Measurements from ENCODE around the gene FGF14.

The FGF14 gene

DNA sequence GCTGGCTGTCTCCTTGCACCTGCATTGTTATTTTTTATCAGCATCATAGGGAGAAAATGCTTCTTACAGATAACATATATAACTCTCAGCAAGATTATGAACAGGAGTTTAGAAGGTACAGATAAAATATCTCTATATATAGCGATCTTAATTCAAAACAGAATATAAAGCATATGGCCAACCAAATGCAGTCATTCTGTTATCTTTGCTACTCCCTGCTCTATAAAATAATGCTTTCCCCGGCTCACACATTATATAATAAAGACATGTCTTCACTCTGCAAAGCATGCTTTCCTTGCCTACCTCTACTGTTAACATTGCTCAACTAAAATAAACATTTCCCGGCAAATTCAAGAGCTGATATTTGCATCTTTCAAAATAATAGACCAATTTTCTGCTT is 161.7 kb downstream of the FGF14 start:
- no peak for DNase-seq

DNA sequence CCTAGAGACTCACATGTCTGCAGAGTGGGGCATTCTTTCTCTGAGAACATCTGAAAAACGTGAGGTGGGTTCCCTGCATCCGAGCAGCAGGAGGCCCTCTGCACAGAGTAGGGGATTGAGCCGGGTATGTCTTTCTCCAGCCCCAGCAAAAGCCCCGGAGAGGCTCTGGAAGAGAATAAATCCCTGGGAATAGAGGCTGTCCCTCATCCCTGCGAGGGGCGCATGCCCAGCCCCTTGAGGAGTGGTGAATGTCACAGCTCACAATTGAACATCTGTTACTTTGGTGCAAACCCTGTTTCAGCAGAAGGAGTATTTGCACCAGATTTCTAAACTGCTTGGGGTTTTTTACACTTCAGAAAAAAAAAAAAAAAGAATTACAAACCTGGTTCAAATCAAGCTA is 164.6 kb downstream of the FGF14 start:
- DNase-seq = no peak

- no peak for DNase-seq
Measured at GRCh38 chr13:102236830-102237229, 165.0 kb downstream of the FGF14 start.

DNA sequence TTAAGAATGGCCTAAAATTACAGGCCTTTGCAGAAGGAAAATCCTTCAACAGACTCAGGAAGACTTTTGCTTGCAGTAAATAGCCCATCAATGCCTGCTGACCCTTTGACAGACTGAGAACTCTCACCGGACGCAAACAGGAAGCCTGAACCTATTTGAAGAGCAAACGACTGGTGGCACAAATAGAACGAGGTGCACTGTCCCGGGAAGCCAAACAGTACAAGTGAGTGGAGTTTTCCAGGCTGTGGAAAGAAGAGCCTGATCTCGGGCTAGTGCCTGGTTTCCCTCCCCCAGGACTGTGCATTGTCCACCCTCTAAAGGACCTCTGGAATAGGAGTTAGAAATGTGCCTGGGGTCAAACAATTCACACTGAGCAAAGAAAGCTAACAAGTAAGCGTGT is 165.5 kb downstream of the FGF14 start:
- no peak for DNase-seq

DNA sequence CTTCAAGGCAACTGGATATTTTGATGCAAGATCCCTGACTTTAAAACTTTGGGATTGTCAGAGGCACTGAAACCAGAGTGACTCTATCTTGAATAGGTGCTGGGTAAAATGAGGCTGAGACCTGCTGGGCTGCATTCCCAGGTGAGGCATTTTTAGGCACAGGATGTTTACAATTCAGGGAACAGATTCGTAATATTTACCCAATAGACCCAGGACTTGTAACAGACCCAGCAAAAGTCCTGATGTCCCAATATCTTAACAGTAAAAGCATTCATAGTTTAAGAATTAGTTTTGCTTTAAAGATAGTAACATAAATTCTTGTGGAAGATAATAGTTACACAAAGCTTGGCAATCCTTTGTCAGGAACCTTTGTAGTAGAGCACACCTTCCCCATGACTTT is 166.2 kb downstream of the FGF14 start:
- DNase-seq = no peak

GRCh38 chr13:102234618-102235017 is 167.2 kb downstream of the FGF14 start:
- DNase-seq = no peak

DNA sequence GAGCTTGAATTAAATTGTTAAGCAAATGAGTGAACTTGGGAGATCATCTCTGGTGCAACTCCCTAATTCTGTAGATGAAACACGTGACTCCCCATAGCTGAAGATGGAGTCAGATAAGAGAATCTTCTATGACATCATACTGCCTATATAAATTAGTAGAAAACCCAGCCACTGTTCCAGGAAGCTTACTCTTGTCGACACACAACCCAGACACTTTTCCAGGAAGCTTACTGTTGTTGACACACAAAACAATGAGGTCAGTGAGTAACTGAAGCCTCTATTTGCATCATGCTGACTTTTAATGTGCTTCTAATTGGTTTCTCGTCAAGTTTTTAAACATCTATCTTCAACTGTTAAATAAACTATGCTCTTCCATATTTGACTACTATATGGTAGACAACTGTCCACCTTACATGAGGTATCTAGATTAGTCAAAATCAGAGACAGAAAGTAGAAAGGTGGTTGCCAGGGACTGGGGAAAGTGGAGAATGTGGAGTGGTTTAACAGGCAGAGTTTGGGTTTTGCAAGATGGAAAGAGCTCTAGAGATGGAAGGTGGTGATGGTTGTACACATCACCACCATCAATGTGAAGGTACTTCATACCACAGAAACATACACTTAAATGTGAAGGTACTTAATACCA is 168.2 kb downstream of the FGF14 start:
- no peak for DNase-seq

GRCh38 chr13:102231479-102231878 is 170.4 kb downstream of the FGF14 start:
- DNase-seq = no peak

GRCh38 chr13:102227741-102228140 is 174.1 kb downstream of the FGF14 start:
- DNase-seq = no peak

GRCh38 chr13:102226591-102226990 is 175.3 kb downstream of the FGF14 start:
- DNase-seq = no peak

GRCh38 chr13:102225892-102226291 is 176.0 kb downstream of the FGF14 start:
- DNase-seq = no peak

DNA sequence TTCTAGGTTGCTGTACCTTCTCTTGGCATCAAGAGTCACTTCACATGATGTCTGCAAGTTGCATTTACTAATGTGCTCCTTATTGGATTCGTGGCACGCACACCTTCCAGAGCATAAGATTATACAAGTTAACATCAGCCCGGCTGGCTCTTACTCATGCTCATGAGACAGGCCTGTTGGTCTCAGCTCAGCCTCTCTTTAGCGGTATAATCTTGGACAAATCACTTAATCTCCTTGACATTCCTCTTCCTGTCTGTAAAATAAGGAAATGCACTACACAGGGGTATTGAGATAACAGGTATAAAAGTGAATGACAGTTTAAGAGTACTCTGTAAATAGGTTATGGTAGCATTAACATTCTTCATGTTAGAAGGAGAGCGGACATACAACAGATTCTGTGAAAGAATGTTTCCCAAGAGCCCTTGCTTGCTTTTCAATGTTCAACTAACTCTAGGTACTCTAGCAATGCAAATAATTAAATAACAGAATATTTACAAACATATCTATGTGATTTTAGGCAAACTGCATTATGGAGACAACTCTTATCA is 181.1 kb downstream of the FGF14 start:
- no peak for DNase-seq

DNA sequence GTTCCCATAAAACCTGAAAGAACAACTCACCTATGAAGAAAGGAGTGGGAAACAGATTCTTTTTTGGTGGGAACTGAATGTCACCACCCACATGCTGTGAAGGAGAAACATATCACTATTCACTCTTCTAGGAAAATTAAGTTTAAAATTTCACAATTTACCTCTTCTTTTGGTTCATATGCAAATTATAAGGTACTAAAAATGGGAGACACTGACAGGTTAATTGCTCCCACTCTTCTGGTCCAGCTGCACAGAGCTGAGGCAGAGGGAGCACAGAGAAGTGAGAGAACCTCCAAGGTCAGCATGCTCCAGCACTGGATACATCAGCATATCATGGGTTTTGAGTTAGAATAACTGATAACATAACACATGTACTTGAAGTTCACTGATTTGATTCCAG is 186.9 kb downstream of the FGF14 start:
- no peak for DNase-seq

DNA sequence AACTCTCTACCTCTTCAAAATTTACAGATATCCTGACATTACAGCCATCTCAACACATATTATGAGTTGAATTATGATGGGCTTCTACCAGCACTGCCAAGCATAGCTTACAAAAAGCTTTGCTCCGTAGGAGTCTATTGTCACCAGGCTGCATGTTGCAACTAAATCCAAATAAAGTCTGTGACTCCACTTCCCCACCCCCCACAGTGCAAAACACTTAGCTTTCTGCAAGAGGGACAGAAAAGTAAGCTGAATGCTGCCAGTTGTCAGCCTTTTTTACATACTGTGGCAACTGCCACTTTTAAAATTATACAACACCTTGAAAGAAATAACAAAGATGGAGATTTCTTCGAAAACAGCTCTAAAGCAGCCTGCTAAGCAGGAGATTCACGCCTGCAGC is 189.1 kb downstream of the FGF14 start:
- no peak for DNase-seq

GRCh38 chr13:102208347-102208746 is 193.5 kb downstream of the FGF14 start:
- no peak for DNase-seq

DNA sequence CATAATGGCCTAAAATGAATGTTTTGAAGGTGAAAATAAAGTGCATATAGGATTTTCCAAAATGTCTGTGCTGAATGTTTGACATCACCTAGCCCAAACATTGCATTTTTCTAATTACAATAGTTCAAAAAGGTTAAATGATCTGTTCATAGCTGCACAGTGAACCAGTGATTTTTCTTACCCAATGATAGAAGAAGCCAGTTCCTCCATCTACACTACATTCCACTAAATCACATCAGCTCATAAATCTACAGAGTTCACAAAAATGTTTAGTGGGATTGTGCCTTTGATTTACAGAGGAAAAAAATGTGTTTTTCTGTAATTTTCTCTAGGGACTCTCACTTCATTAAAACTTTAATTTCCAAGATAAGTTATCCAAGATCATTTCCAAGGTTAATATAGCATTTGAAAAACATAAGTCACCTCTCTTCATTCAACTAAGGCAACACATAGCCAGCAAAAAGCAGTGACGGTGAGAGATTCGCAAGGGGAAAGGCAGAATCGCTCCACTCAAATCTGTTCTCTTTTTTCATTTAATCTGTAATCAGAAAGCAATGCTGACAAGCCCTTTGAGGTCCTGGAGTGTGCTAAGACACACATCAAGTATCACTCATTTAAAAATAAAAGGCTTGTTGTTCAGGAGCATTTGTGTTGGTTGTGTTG is 194.0 kb downstream of the FGF14 start:
- no peak for DNase-seq

DNA sequence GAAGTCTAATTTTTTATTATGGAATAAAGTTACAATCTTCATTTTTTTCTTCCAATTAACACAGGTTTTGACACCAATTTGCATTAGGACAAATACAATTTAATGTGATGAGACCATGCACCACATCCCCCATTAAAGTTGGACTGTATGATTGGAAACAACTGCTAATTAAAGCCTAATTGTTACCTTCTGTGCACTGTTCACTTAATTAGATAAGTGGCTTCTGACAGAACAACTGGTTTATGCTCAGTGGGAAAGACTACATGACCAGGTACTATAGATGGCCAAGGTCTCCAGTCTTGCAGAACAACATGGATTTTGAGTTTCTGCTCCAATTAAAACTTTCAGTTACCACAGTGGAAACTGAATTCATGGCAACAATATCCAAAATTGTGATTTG is 198.1 kb downstream of the FGF14 start:
- DNase-seq = no peak

GRCh38 chr13:102198418-102199311 is 203.2 kb downstream of the FGF14 start:
- no peak for DNase-seq

- no peak for DNase-seq
Measured at GRCh38 chr13:102197193-102197592, 204.7 kb downstream of the FGF14 start.

- no peak for DNase-seq
Measured at GRCh38 chr13:102195566-102196462, 206.0 kb downstream of the FGF14 start.

DNA sequence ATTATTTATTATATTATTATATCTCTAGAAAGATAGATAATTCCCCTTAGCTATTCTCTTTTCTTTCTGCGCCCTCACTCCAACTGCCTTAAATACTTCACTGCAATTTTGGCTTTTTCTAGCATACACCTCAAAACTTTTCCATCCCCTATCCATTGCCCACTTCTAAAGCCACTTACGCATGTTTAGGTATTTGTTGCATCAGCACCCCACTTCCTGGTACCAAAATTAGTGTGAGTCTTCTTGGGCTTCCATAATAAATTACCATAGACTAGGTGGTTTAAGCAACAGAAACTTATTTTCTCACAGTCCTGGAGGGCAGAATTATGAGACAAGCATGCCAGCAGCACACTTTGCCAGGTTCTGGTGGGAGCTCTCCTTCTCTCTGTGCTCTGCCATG is 209.0 kb downstream of the FGF14 start:
- DNase-seq = no peak

GRCh38 chr13:102191951-102192502 is 209.8 kb downstream of the FGF14 start:
- no peak for DNase-seq

Data from activated CD4-positive, alpha-beta T cell treated with anti-CD3 and anti-CD28 coated beads for 48 hours (primary cell).